Activated CD4-positive, alpha-beta T cell treated with anti-CD3 and anti-CD28 coated beads for 24 hours (primary cell): ENCODE results near the gene LGALS3BP.

ENCODE experiments used
- DNase-seq, 2 donors: peaks; one replicate each; pipeline ENCODE4 v3.0.0-alpha.2; 2020; ENCODE audit warnings: low read depth in 2 of 2

Gene LGALS3BP

GRCh38 chr17:78940258-78940657, 39.5 kb downstream of the LGALS3BP start:
- DNase-seq: no peak

GRCh38 chr17:78939615-78940014, 40.1 kb downstream of the LGALS3BP start:
- DNase-seq: no peak

GRCh38 chr17:78937561-78937960, 42.2 kb downstream of the LGALS3BP start:
- DNase-seq: no peak

GRCh38 chr17:78935419-78936323, 44.1 kb downstream of the LGALS3BP start:
- no peak for DNase-seq

GRCh38 chr17:78934681-78935418, 44.9 kb downstream of the LGALS3BP start:
- DNase-seq: no peak

GRCh38 chr17:78933959-78934568, 45.7 kb downstream of the LGALS3BP start:
- DNase-seq: no peak

GRCh38 chr17:78933025-78933958, 46.4 kb downstream of the LGALS3BP start:
- peak in 1 of 2 donors; percentile 8 for DNase-seq

- no peak for DNase-seq
Observed at GRCh38 chr17:78929908-78930775, 49.6 kb downstream of the LGALS3BP start.

- DNase-seq: no peak
Observed at GRCh38 chr17:78925662-78926555, 53.8 kb downstream of the LGALS3BP start.

GRCh38 chr17:78925234-78925633, 54.5 kb downstream of the LGALS3BP start, which contains the start of gene TIMP2:
Gene TIMP2 (minus strand): TSS chr17:78925387. CDS start chr17:78925088, 299 bp downstream.
- peak; percentile 37 to 46 for DNase-seq

GRCh38 chr17:78924481-78925151, 55.1 kb downstream of the LGALS3BP start:
- DNase-seq: no peak

- peak; percentile 29 to 36 for DNase-seq
Observed at GRCh38 chr17:78923660-78924453, 55.9 kb downstream of the LGALS3BP start.

- no peak for DNase-seq
Observed at GRCh38 chr17:78922816-78923498, 56.8 kb downstream of the LGALS3BP start.

GRCh38 chr17:78921437-78921971, 58.2 kb downstream of the LGALS3BP start:
- DNase-seq: no peak
